Measurements from ENCODE around the gene NME7.

Gene NME7

GRCh38 chr1:169102567-169102966 lies 265.0 kb downstream of the NME7 start:
- no peak for DNase-seq (ENCODE audit: extremely low read depth, insufficient read length)
- no peaks in the 10 kb centered on the region for H3K27me3 ChIP-seq (replicated peaks; ENCODE audit: control insufficient read depth, insufficient read depth, low read length)
- H3K36me3 ChIP-seq (ENCODE audit: control insufficient read depth, insufficient read depth, low read length): no peaks in the 10 kb centered on the region
- TF ChIP-seq CTCF (IDR thresholded peaks at IDR 0.05; ENCODE audit: insufficient read depth, low read length, poor library complexity, severe bottlenecking): no peak
- H3K4me3 ChIP-seq (replicated peaks; ENCODE audit: low read depth, low read length): no peak overlapping the region

GRCh38 chr1:169100651-169101088 lies 266.9 kb downstream of the NME7 start:
- no peak overlapping the region for H3K4me3 ChIP-seq (replicated peaks; ENCODE audit: low read depth, low read length)
- DNase-seq (ENCODE audit: extremely low read depth, insufficient read length): no peak
- H3K36me3 ChIP-seq (ENCODE audit: control insufficient read depth, insufficient read depth, low read length): no peaks in the 10 kb centered on the region
- no peaks in the 10 kb centered on the region for H3K27me3 ChIP-seq (replicated peaks; ENCODE audit: control insufficient read depth, insufficient read depth, low read length)
- TF ChIP-seq CTCF (IDR thresholded peaks at IDR 0.05; ENCODE audit: insufficient read depth, low read length, poor library complexity, severe bottlenecking): no peak

GRCh38 chr1:169100208-169100607 lies 267.4 kb downstream of the NME7 start:
- TF ChIP-seq CTCF (IDR thresholded peaks at IDR 0.05; ENCODE audit: insufficient read depth, low read length, poor library complexity, severe bottlenecking): no peak
- H3K4me3 ChIP-seq (replicated peaks; ENCODE audit: low read depth, low read length): no peak overlapping the region
- no peak for DNase-seq (ENCODE audit: extremely low read depth, insufficient read length)
- no peaks in the 10 kb centered on the region for H3K36me3 ChIP-seq (ENCODE audit: control insufficient read depth, insufficient read depth, low read length)
- no peaks in the 10 kb centered on the region for H3K27me3 ChIP-seq (replicated peaks; ENCODE audit: control insufficient read depth, insufficient read depth, low read length)

GRCh38 chr1:169099561-169099960 lies 268.0 kb downstream of the NME7 start:
- no peak for TF ChIP-seq CTCF (IDR thresholded peaks at IDR 0.05; ENCODE audit: insufficient read depth, low read length, poor library complexity, severe bottlenecking)
- H3K27me3 ChIP-seq (replicated peaks; ENCODE audit: control insufficient read depth, insufficient read depth, low read length): no peaks in the 10 kb centered on the region
- no peaks in the 10 kb centered on the region for H3K36me3 ChIP-seq (ENCODE audit: control insufficient read depth, insufficient read depth, low read length)
- H3K4me3 ChIP-seq (replicated peaks; ENCODE audit: low read depth, low read length): no peak overlapping the region
- DNase-seq (ENCODE audit: extremely low read depth, insufficient read length): no peak

- Histone ChIP-seq H3K27me3 (replicated peaks; ENCODE audit: control insufficient read depth, insufficient read depth, low read length) (no peaks in the 10 kb centered on the region), H3K36me3 (ENCODE audit: control insufficient read depth, insufficient read depth, low read length) (no peaks in the 10 kb centered on the region), H3K4me3 (replicated peaks; ENCODE audit: low read depth, low read length) (no peak overlapping the region)
- DNase-seq (ENCODE audit: extremely low read depth, insufficient read length): no peak
- TF ChIP-seq CTCF (IDR thresholded peaks at IDR 0.05; ENCODE audit: insufficient read depth, low read length, poor library complexity, severe bottlenecking): no peak
These were observed 269.2 kb downstream of the NME7 start for GRCh38 chr1:169098380-169098779.

- Histone ChIP-seq H3K36me3 (ENCODE audit: control insufficient read depth, insufficient read depth, low read length) (no peaks in the 10 kb centered on the region), H3K27me3 (replicated peaks; ENCODE audit: control insufficient read depth, insufficient read depth, low read length) (no peaks in the 10 kb centered on the region), H3K4me3 (replicated peaks; ENCODE audit: low read depth, low read length) (no peak overlapping the region)
- no peak for DNase-seq (ENCODE audit: extremely low read depth, insufficient read length)
- no peak for TF ChIP-seq CTCF (IDR thresholded peaks at IDR 0.05; ENCODE audit: insufficient read depth, low read length, poor library complexity, severe bottlenecking)
These were observed 272.6 kb downstream of the NME7 start for GRCh38 chr1:169094897-169095569.
